GM12878 (cell line): ENCODE results near the gene CDCP2. TPM values are rescaled to one million over a fixed set of nuclear protein-coding genes. Genes with fewer than 3 reads are reported as not detected.

Experiments used
- ATAC-seq: fragments of 200-7000 bp; cut with Tn5 transposase; 3 replicates; pipeline ENCODE4 v1.9.1; 2020; ENCODE audit warnings: mild to moderate bottlenecking, moderate library complexity
- BruUV-seq: library from RNA; stranded (reverse); fragments of 400-500 nt; replicated peaks from 2 replicates; lab custom pipeline; 2021; lab: Mats Ljungman, UMichigan
- CTCF ChIA-PET: fragments of 300-600 bp; sonication (Branson Sonifier 250); formaldehyde crosslinking; extraction: SDS; loops from one replicate; lab custom pipeline; 2021; ENCODE audit warnings: inconsistent platforms; lab: Yijun Ruan, JAX
- POLR2A ChIA-PET: fragments of 350-600 bp; formaldehyde crosslinking; extraction: SDS; loops from one replicate; lab custom pipeline; 2021; ENCODE audit warnings: inconsistent platforms; lab: Charles Lee
- RAD21 ChIA-PET: fragments of 300-600 bp; sonication (Branson Sonifier 250); formaldehyde crosslinking; loops from one replicate; lab custom pipeline; 2023; ENCODE audit warnings: antibody characterized with exemption; ENCODE audit not compliant: unreplicated experiment; lab: Charles Lee
- SMC1A ChIA-PET: fragments of 300-600 bp; sonication (Branson Sonifier 250); formaldehyde crosslinking; loops from one replicate; lab custom pipeline; 2023; ENCODE audit not compliant: unreplicated experiment, uncharacterized antibody; lab: Charles Lee
- DNase-seq: peaks from one replicate; pipeline ENCODE4 v3.0.0-alpha.2; 2011; ENCODE audit warnings: low read depth, low spot score
- FAIRE-seq: peaks from 3 replicates; lab custom pipeline; 2011; peaks lifted over from hg19 to GRCh38; lab: Jason Lieb, UNC
- H2AFZ ChIP-seq: 2 replicates; pipeline ENCODE4 v1.6.0; 2011; ENCODE audit warnings: low read depth, low read length, control low read depth; ENCODE audit not compliant: control insufficient read depth
- H3K27ac ChIP-seq: 2 replicates; pipeline ENCODE4 v1.5.1; 2011; ENCODE audit warnings: control low read depth; ENCODE audit not compliant: control insufficient read depth, insufficient read depth
- H3K27me3 ChIP-seq, 2 experiments: replicated peaks in 1 of 2; 2 replicates each; pipeline versions ENCODE4 v1.6.0 to v1.6.1; 2011; ENCODE audit warnings: low read length in 1 of 2; ENCODE audit not compliant: control insufficient read depth in 2 of 2, insufficient read depth in 2 of 2
- H3K36me3 ChIP-seq, 2 experiments: 2 replicates each; pipeline ENCODE4 v1.5.1; 2011; ENCODE audit warnings: low read length in 1 of 2; ENCODE audit not compliant: control insufficient read depth in 2 of 2, insufficient read depth in 2 of 2
- H3K4me1 ChIP-seq: 2 replicates; pipeline ENCODE4 v1.6.1; 2011; ENCODE audit warnings: mild to moderate bottlenecking, low read length, moderate library complexity, mixed read lengths; ENCODE audit not compliant: control insufficient read depth, insufficient read depth
- H3K4me2 ChIP-seq: 2 replicates; pipeline ENCODE4 v1.6.0; 2011; ENCODE audit warnings: control low read depth; ENCODE audit not compliant: control insufficient read depth, insufficient read depth
- H3K4me3 ChIP-seq: fragments of 200-600 bp; sonication (generic); 2 replicates; pipeline ENCODE4 v1.5.1; 2016
- H3K79me2 ChIP-seq: 2 replicates; pipeline ENCODE4 v1.6.0; 2011; ENCODE audit warnings: low read length; ENCODE audit not compliant: control insufficient read depth, insufficient read depth
- H3K9ac ChIP-seq: 2 replicates; pipeline ENCODE4 v1.8.0; 2011; ENCODE audit warnings: low read length, control low read depth, mixed read lengths; ENCODE audit not compliant: control insufficient read depth, insufficient read depth
- H3K9me3 ChIP-seq: replicated peaks from 3 replicates; pipeline ENCODE4 v1.5.1; 2011; ENCODE audit warnings: mild to moderate bottlenecking, low read length; ENCODE audit not compliant: control insufficient read depth, insufficient read depth
- H4K20me1 ChIP-seq: 2 replicates; pipeline ENCODE4 v1.6.0; 2011; ENCODE audit not compliant: control insufficient read depth, insufficient read depth
- CEBPB ChIP-seq, 2 experiments: fragments of 150-350 bp in 1 of 2; IDR thresholded peaks; 2 replicates each; pipeline ENCODE4 v1.6.1; 2012 to 2014; ENCODE audit warnings: low read depth in 2 of 2, low read length in 2 of 2, borderline replicate concordance in 1 of 2, inconsistent platforms in 1 of 2
- CHD1 ChIP-seq: IDR thresholded peaks from 2 replicates; pipeline ENCODE4 v1.6.1; 2012; ENCODE audit warnings: low read depth, low read length, improper control_type of control experiment
- JUND ChIP-seq: IDR thresholded peaks from 2 replicates; pipeline ENCODE4 v1.6.1; 2012; ENCODE audit warnings: low read depth, mild to moderate bottlenecking, low read length, improper control_type of control experiment, moderate library complexity
- MEF2A ChIP-seq: IDR thresholded peaks from 2 replicates; pipeline ENCODE4 v1.6.1; 2011; ENCODE audit warnings: low read depth, mild to moderate bottlenecking, low read length, moderate library complexity; ENCODE audit not compliant: insufficient read depth
- MEF2B ChIP-seq: fragments of 450-650 bp; IDR thresholded peaks from 2 replicates; pipeline ENCODE4 v1.6.1; 2018; ENCODE audit warnings: mild to moderate bottlenecking, moderate library complexity; ENCODE audit not compliant: partially characterized antibody, poor library complexity, severe bottlenecking
- MXI1 ChIP-seq: fragments of 150-350 bp; IDR thresholded peaks from 2 replicates; pipeline ENCODE4 v1.6.1; 2011; ENCODE audit warnings: low read depth, mild to moderate bottlenecking, inconsistent platforms, low read length, improper control_type of control experiment
- RBBP5 ChIP-seq: fragments of 200-600 bp; sonication (generic); conservative IDR thresholded peaks from 2 replicates; pipeline ENCODE4 v1.6.1; 2016
- SIN3A ChIP-seq: IDR thresholded peaks from 2 replicates; pipeline ENCODE4 v1.6.1; 2012; ENCODE audit warnings: low read depth, low read length, improper control_type of control experiment
- STAT3 ChIP-seq: IDR thresholded peaks from 2 replicates; pipeline ENCODE4 v1.6.1; 2011; ENCODE audit warnings: low read depth, low read length, improper control_type of control experiment
- SUPT20H ChIP-seq: IDR thresholded peaks from 2 replicates; pipeline ENCODE4 v1.6.1; 2011; ENCODE audit warnings: low read depth, mild to moderate bottlenecking, low read length, moderate library complexity, borderline replicate concordance; ENCODE audit not compliant: control insufficient read depth
- TCF12 ChIP-seq: IDR thresholded peaks from 2 replicates; pipeline ENCODE4 v1.6.1; 2011; ENCODE audit warnings: low read depth, mild to moderate bottlenecking, low read length
- TCF7 ChIP-seq: IDR thresholded peaks from 2 replicates; pipeline ENCODE4 v1.6.1; 2014; ENCODE audit warnings: antibody characterized with exemption, borderline replicate concordance
- WGBS: methylation state at CpG from one replicate; pipeline ENCODE4 v1.1.6; 2016; ENCODE audit warnings: low lambda C conversion rate; ENCODE audit not compliant: insufficient replicate concordance, insufficient coverage; ENCODE audit errors: missing lambda C conversion rate; 5-methylcytosine and 5-hydroxymethylcytosine counted together
- in situ Hi-C: fragments of 300-500 bp; cut with MboI; formaldehyde crosslinking; loops from 9 replicates; pipeline ENCODE4 v1.14.3; 2018; ENCODE audit warnings: mixed read lengths
- intact Hi-C: fragments of 100-400 bp; cut with micrococcal nuclease; formaldehyde crosslinking; loops from one replicate; pipeline ENCODE4 v1.14.2; 2022; ENCODE audit not compliant: unreplicated experiment
- polyA plus RNA-seq, 11 experiments: library from polyadenylated mRNA; depleted of rRNA in 4 of 11; unstranded in 6 of 11; stranded (reverse) in 5 of 11; fragments of >200 nt; fragmentation: Nextera tagmentation in 4 of 11; fragmentation: Illumina TruSeq in 1 of 11; extraction: Ambion mirVana in 4 of 11; extraction: Trizol in 1 of 11; gene quantifications; 1 replicate in 1 of 11; 2 replicates in 10 of 11; pipeline versions ENCODE4 v1.2.1 to v1.2.3, GENCODE V29; 2011 to 2016; ENCODE audit warnings: inconsistent platforms in 2 of 11, missing spikeins in 2 of 11, low read depth in 1 of 11
- total RNA-seq, 4 experiments: library from RNA; depleted of rRNA in 3 of 4; stranded (reverse); fragments of >200 nt in 3 of 4; fragmentation: Illumina TruSeq in 1 of 4; extraction: Trizol in 1 of 4; gene quantifications; 2 replicates each; pipeline versions ENCODE4 v1.2.1 to v1.2.3, GENCODE V29; 2013 to 2021
- TF ChIP-seq, protein P1 (sequence below): fragments of 450-650 bp; IDR thresholded peaks from 2 replicates; pipeline ENCODE4 v1.6.1; 2016; ENCODE audit warnings: mild to moderate bottlenecking, moderate library complexity, borderline replicate concordance
- TF ChIP-seq, protein P2 (sequence below): fragments of 450-650 bp; IDR thresholded peaks from 2 replicates; pipeline ENCODE4 v1.6.1; 2018; ENCODE audit warnings: mild to moderate bottlenecking, low read depth, moderate library complexity; ENCODE audit not compliant: partially characterized antibody
- TF ChIP-seq, protein P3 (sequence below): IDR thresholded peaks from 2 replicates; pipeline ENCODE4 v1.6.1; 2011; ENCODE audit warnings: low read depth, mild to moderate bottlenecking, low read length, moderate library complexity, borderline replicate concordance; ENCODE audit errors: extremely low read depth
- TF ChIP-seq, protein P4 (sequence below): fragments of 450-650 bp; IDR thresholded peaks from 2 replicates; pipeline ENCODE4 v1.6.1; 2017; ENCODE audit warnings: mild to moderate bottlenecking

CDCP2 gene
- total and polyA plus RNA-seq, 10 of the 15 experiments (the other 5 are each of a cell fraction or from before 2014, with no cell fraction given) = 0.06 TPM; not detected in 9

DNA sequence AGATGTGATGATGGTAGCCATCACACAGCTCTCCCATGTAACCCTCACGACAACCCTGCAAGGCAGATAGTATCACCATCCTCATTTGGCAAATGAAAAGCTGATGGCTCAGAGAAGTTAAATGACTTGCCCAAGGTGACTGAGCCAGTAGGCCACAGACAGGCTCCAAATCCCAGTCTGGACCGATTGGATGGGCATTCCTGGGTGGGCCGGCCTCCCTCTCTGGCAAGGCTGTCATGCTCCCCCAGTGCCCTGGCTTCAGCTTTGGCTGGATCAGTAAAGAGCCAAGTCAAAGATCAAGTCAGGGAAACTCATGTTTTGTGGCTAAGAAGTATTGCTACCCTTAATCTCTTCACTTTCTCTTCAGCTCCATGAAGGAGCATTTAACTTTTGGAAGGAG is 41.2 kb downstream of the CDCP2 start:
- H3K4me3 ChIP-seq = no peak overlapping the region
- H3K36me3 ChIP-seq = no peaks in the 10 kb centered on the region
- ChIA-PET CTCF (interaction anchor here (1.0 to 1.1 kb wide), 2 partner anchors 13 to 152 kb away, joined by 3 to 5 read pairs; no protein-coding TSS in a partner anchor), RAD21 (no interaction called here), SMC1A (no interaction called here), POLR2A (no interaction called here)
- no peak overlapping the region for H3K9ac ChIP-seq
- no peaks in the 10 kb centered on the region; the same call in 1 of the 2 replicates for H4K20me1 ChIP-seq
- intact Hi-C loops = no loop called here
- WGBS = 51% methylated on average over 3 of the region's 3 CpGs
- H3K4me1 ChIP-seq = no peaks in the 10 kb centered on the region
- H3K27ac ChIP-seq = no peak overlapping the region
- in situ Hi-C loops = no loop called here
- no peaks in the 10 kb centered on the region for H3K27me3 ChIP-seq
- no peak overlapping the region for H2AFZ ChIP-seq
- H3K79me2 ChIP-seq = no peaks in the 10 kb centered on the region
- DNase-seq = no peak
- no peak for FAIRE-seq
- H3K4me2 ChIP-seq = no peak overlapping the region
- no peaks in the 10 kb centered on the region for H3K9me3 ChIP-seq
- BruUV-seq = no TSS peak
- no peak for ATAC-seq
- TF ChIP-seq MXI1 (no peak), STAT3 (no peak), SUPT20H (no peak), MEF2A (no peak), TCF7 (no peak), MEF2B (no peak), SIN3A (no peak), CEBPB (IDR thresholded peaks at IDR 0.05; ENCODE audit: borderline replicate concordance in 1 of 2, low read depth in 2 of 2, low read length in 2 of 2) (no peak), TCF12 (no peak), RBBP5 (no peak), CHD1 (no peak), JUND (no peak)
- TF ChIP-seq, protein P1, sequence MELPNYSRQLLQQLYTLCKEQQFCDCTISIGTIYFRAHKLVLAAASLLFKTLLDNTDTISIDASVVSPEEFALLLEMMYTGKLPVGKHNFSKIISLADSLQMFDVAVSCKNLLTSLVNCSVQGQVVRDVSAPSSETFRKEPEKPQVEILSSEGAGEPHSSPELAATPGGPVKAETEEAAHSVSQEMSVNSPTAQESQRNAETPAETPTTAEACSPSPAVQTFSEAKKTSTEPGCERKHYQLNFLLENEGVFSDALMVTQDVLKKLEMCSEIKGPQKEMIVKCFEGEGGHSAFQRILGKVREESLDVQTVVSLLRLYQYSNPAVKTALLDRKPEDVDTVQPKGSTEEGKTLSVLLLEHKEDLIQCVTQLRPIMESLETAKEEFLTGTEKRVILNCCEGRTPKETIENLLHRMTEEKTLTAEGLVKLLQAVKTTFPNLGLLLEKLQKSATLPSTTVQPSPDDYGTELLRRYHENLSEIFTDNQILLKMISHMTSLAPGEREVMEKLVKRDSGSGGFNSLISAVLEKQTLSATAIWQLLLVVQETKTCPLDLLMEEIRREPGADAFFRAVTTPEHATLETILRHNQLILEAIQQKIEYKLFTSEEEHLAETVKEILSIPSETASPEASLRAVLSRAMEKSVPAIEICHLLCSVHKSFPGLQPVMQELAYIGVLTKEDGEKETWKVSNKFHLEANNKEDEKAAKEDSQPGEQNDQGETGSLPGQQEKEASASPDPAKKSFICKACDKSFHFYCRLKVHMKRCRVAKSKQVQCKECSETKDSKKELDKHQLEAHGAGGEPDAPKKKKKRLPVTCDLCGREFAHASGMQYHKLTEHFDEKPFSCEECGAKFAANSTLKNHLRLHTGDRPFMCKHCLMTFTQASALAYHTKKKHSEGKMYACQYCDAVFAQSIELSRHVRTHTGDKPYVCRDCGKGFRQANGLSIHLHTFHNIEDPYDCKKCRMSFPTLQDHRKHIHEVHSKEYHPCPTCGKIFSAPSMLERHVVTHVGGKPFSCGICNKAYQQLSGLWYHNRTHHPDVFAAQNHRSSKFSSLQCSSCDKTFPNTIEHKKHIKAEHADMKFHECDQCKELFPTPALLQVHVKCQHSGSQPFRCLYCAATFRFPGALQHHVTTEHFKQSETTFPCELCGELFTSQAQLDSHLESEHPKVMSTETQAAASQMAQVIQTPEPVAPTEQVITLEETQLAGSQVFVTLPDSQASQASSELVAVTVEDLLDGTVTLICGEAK = no peak
- TF ChIP-seq, protein P2, sequence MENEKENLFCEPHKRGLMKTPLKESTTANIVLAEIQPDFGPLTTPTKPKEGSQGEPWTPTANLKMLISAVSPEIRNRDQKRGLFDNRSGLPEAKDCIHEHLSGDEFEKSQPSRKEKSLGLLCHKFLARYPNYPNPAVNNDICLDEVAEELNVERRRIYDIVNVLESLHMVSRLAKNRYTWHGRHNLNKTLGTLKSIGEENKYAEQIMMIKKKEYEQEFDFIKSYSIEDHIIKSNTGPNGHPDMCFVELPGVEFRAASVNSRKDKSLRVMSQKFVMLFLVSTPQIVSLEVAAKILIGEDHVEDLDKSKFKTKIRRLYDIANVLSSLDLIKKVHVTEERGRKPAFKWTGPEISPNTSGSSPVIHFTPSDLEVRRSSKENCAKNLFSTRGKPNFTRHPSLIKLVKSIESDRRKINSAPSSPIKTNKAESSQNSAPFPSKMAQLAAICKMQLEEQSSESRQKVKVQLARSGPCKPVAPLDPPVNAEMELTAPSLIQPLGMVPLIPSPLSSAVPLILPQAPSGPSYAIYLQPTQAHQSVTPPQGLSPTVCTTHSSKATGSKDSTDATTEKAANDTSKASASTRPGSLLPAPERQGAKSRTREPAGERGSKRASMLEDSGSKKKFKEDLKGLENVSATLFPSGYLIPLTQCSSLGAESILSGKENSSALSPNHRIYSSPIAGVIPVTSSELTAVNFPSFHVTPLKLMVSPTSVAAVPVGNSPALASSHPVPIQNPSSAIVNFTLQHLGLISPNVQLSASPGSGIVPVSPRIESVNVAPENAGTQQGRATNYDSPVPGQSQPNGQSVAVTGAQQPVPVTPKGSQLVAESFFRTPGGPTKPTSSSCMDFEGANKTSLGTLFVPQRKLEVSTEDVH = no peak
- TF ChIP-seq, protein P3, sequence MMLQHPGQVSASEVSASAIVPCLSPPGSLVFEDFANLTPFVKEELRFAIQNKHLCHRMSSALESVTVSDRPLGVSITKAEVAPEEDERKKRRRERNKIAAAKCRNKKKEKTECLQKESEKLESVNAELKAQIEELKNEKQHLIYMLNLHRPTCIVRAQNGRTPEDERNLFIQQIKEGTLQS = no peak
- TF ChIP-seq, protein P4, sequence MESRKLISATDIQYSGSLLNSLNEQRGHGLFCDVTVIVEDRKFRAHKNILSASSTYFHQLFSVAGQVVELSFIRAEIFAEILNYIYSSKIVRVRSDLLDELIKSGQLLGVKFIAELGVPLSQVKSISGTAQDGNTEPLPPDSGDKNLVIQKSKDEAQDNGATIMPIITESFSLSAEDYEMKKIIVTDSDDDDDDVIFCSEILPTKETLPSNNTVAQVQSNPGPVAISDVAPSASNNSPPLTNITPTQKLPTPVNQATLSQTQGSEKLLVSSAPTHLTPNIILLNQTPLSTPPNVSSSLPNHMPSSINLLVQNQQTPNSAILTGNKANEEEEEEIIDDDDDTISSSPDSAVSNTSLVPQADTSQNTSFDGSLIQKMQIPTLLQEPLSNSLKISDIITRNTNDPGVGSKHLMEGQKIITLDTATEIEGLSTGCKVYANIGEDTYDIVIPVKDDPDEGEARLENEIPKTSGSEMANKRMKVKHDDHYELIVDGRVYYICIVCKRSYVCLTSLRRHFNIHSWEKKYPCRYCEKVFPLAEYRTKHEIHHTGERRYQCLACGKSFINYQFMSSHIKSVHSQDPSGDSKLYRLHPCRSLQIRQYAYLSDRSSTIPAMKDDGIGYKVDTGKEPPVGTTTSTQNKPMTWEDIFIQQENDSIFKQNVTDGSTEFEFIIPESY = no peak
